Measurements from ENCODE around the gene SF3B4. TPM values are rescaled to one million over a fixed set of nuclear protein-coding genes. Genes with fewer than 3 reads are reported as not detected.

SF3B4 gene
- total RNA-seq, 1 donor from 2014 or later: 74.0 TPM

GRCh38 chr1:149932474-149932873, 4.9 kb upstream of the SF3B4 start:
- Histone ChIP-seq H3K4me2 (ENCODE audit: low read length) (no peak overlapping the region), H3K79me2 (ENCODE audit: insufficient read depth, low read length) (peaks cover 12% of the 10 kb centered on the region), H4K20me1 (ENCODE audit: insufficient read depth, low read length) (no peaks in the 10 kb centered on the region), H3K9me3 (ENCODE audit: insufficient read depth, low read depth, low read length) (no peaks in the 10 kb centered on the region), H3K27me3 (ENCODE audit: insufficient read depth, low read length) (no peaks in the 10 kb centered on the region), H2AFZ (ENCODE audit: low read depth, low read length) (no peak overlapping the region), H3K9ac (ENCODE audit: low read length) (no peak overlapping the region), H3K27ac (ENCODE audit: low read depth, low read length) (no peak overlapping the region), H3K4me1 (ENCODE audit: insufficient read depth, low read length) (peaks cover 39% of the 10 kb centered on the region), H3K4me3 (ENCODE audit: insufficient read depth, low read depth, low read length) (no peak overlapping the region), H3K36me3 (ENCODE audit: insufficient read depth, low read length) (peaks cover 3% of the 10 kb centered on the region)
- H3K9me3 Mint-ChIP-seq (ENCODE audit: unreplicated experiment): peaks cover 4% of the 10 kb centered on the region
- H3K27me3 Mint-ChIP-seq (ENCODE audit: low read depth, unreplicated experiment): no peaks in the 10 kb centered on the region
- no peak overlapping the region for H3K27ac Mint-ChIP-seq (ENCODE audit: unreplicated experiment)
- no peak overlapping the region for H3K4me3 Mint-ChIP-seq (ENCODE audit: unreplicated experiment)
- peaks cover 24% of the 10 kb centered on the region for H3K36me3 Mint-ChIP-seq (ENCODE audit: low read depth, unreplicated experiment)
- TF ChIP-seq CTCF (IDR thresholded peaks at IDR 0.05; ENCODE audit: insufficient read depth, low read depth, low read length): no peak
- TF ChIP-seq EZH2 (IDR thresholded peaks at IDR 0.05; ENCODE audit: insufficient read depth, low read length): no peak
- no peak for FAIRE-seq
- peaks cover 27% of the 10 kb centered on the region for H3K4me1 Mint-ChIP-seq (ENCODE audit: low read depth, unreplicated experiment)
- DNase-seq (ENCODE audit: low read depth): no peak

GRCh38 chr1:149931212-149931790, 3.7 kb upstream of the SF3B4 start:
- peaks cover 5% of the 10 kb centered on the region for H3K36me3 ChIP-seq (ENCODE audit: insufficient read depth, low read length)
- H3K9me3 ChIP-seq (ENCODE audit: insufficient read depth, low read depth, low read length): no peaks in the 10 kb centered on the region
- H3K27ac ChIP-seq (ENCODE audit: low read depth, low read length): peak overlapping the region; percentile 10
- no peak overlapping the region for H3K9ac ChIP-seq (ENCODE audit: low read length)
- H2AFZ ChIP-seq (ENCODE audit: low read depth, low read length): peak overlapping the region; percentile 5
- peaks cover 34% of the 10 kb centered on the region for H3K4me1 ChIP-seq (ENCODE audit: insufficient read depth, low read length)
- no peak overlapping the region for H3K4me3 ChIP-seq (ENCODE audit: insufficient read depth, low read depth, low read length)
- H3K27me3 ChIP-seq (ENCODE audit: insufficient read depth, low read length): no peaks in the 10 kb centered on the region
- H3K4me1 Mint-ChIP-seq (ENCODE audit: low read depth, unreplicated experiment): peaks cover 20% of the 10 kb centered on the region
- peaks cover 4% of the 10 kb centered on the region for H3K9me3 Mint-ChIP-seq (ENCODE audit: unreplicated experiment)
- H4K20me1 ChIP-seq (ENCODE audit: insufficient read depth, low read length): peaks cover 10% of the 10 kb centered on the region
- TF ChIP-seq EZH2 (IDR thresholded peaks at IDR 0.05; ENCODE audit: insufficient read depth, low read length): no peak
- TF ChIP-seq CTCF (IDR thresholded peaks at IDR 0.05; ENCODE audit: insufficient read depth, low read depth, low read length): no peak
- H3K36me3 Mint-ChIP-seq (ENCODE audit: low read depth, unreplicated experiment): peaks cover 29% of the 10 kb centered on the region
- H3K4me3 Mint-ChIP-seq (ENCODE audit: unreplicated experiment): no peak overlapping the region
- H3K27me3 Mint-ChIP-seq (ENCODE audit: low read depth, unreplicated experiment): no peaks in the 10 kb centered on the region
- H3K4me2 ChIP-seq (ENCODE audit: low read length): peak overlapping the region; percentile 71
- H3K79me2 ChIP-seq (ENCODE audit: insufficient read depth, low read length): peaks cover 23% of the 10 kb centered on the region
- no peak for DNase-seq (ENCODE audit: low read depth)
- peak overlapping the region; percentile 55 for H3K27ac Mint-ChIP-seq (ENCODE audit: unreplicated experiment)
- no peak for FAIRE-seq

- peaks cover 28% of the 10 kb centered on the region for H3K4me1 Mint-ChIP-seq (ENCODE audit: low read depth, unreplicated experiment)
- no peaks in the 10 kb centered on the region for H3K27me3 Mint-ChIP-seq (ENCODE audit: low read depth, unreplicated experiment)
- H3K9me3 Mint-ChIP-seq (ENCODE audit: unreplicated experiment): peaks cover 4% of the 10 kb centered on the region
- H3K27ac ChIP-seq (ENCODE audit: low read depth, low read length): no peak overlapping the region
- peaks cover 35% of the 10 kb centered on the region for H3K36me3 Mint-ChIP-seq (ENCODE audit: low read depth, unreplicated experiment)
- peaks cover 27% of the 10 kb centered on the region for H3K79me2 ChIP-seq (ENCODE audit: insufficient read depth, low read length)
- H3K9ac ChIP-seq (ENCODE audit: low read length): no peak overlapping the region
- H3K27me3 ChIP-seq (ENCODE audit: insufficient read depth, low read length): no peaks in the 10 kb centered on the region
- H4K20me1 ChIP-seq (ENCODE audit: insufficient read depth, low read length): peaks cover 24% of the 10 kb centered on the region
- H3K4me3 ChIP-seq (ENCODE audit: insufficient read depth, low read depth, low read length): no peak overlapping the region
- FAIRE-seq (no peak), DNase-seq (ENCODE audit: low read depth) (no peak)
- no peak overlapping the region for H3K4me3 Mint-ChIP-seq (ENCODE audit: unreplicated experiment)
- H3K36me3 ChIP-seq (ENCODE audit: insufficient read depth, low read length): peaks cover 18% of the 10 kb centered on the region
- no peak overlapping the region for H2AFZ ChIP-seq (ENCODE audit: low read depth, low read length)
- TF ChIP-seq EZH2 (IDR thresholded peaks at IDR 0.05; ENCODE audit: insufficient read depth, low read length) (no peak), CTCF (IDR thresholded peaks at IDR 0.05; ENCODE audit: insufficient read depth, low read depth, low read length) (no peak)
- peaks cover 31% of the 10 kb centered on the region for H3K4me1 ChIP-seq (ENCODE audit: insufficient read depth, low read length)
- no peak overlapping the region for H3K4me2 ChIP-seq (ENCODE audit: low read length)
- H3K27ac Mint-ChIP-seq (ENCODE audit: unreplicated experiment): no peak overlapping the region
- no peaks in the 10 kb centered on the region for H3K9me3 ChIP-seq (ENCODE audit: insufficient read depth, low read depth, low read length)
Measured at GRCh38 chr1:149929856-149930255, 2.3 kb upstream of the SF3B4 start.

All from astrocyte (in vitro differentiated cells and primary cell).